ENCODE data around the gene OXT. TPM values are rescaled to one million over a fixed set of nuclear protein-coding genes. Genes with fewer than 3 reads are reported as not detected.

Gene OXT
- total RNA-seq, 6 experiments from 2014 or later = not detected

GRCh38 chr20:3082955-3083952 lies 11.8 kb downstream of the OXT start:
- DNase-seq = no peak
- H3K27me3 Mint-ChIP-seq (ENCODE audit: insufficient read depth) = peaks cover 40% of the 10 kb centered on the region

GRCh38 chr20:3084283-3084985 lies 13.0 kb downstream of the OXT start, which contains the start of gene AVP:
Gene AVP, minus strand, starts transcription at chr20:3084724. Its CDS starts 50 bp downstream, at chr20:3084674.
- no peak within 1 kb of the TSS for H3K4me3 Mint-ChIP-seq
- no peaks in the 10 kb centered on the region for H3K36me3 Mint-ChIP-seq (ENCODE audit: low read depth)
- H3K4me1 Mint-ChIP-seq (ENCODE audit: low read depth) = peaks cover 5% of the 10 kb centered on the region; the same call in 1 of the 2 replicates
- no peak for DNase-seq
- H3K27me3 Mint-ChIP-seq (ENCODE audit: insufficient read depth) = peaks cover 37% of the 10 kb centered on the region
- no peak within 1 kb of the TSS for H3K27ac Mint-ChIP-seq
- no peak for TF ChIP-seq CTCF (IDR thresholded peaks at IDR 0.05)
- no peaks in the 10 kb centered on the region for H3K9me3 Mint-ChIP-seq

More at GRCh38 chr20:3082955-3083952, 11.8 kb downstream of the OXT start:
- H3K9me3 Mint-ChIP-seq = no peaks in the 10 kb centered on the region
- H3K4me3 Mint-ChIP-seq = no peak overlapping the region
- no peak overlapping the region for H3K27ac Mint-ChIP-seq
- TF ChIP-seq CTCF (IDR thresholded peaks at IDR 0.05) = no peak
- no peaks in the 10 kb centered on the region for H3K36me3 Mint-ChIP-seq (ENCODE audit: low read depth)
- H3K4me1 Mint-ChIP-seq (ENCODE audit: low read depth) = peaks cover 5% of the 10 kb centered on the region; the same call in 1 of the 2 replicates

GRCh38 chr20:3084986-3085360 lies 13.6 kb downstream of the OXT start:
- Mint-ChIP-seq H3K4me1 (ENCODE audit: low read depth) (peaks cover 5% of the 10 kb centered on the region; the same call in 1 of the 2 replicates), H3K27me3 (ENCODE audit: insufficient read depth) (peaks cover 42% of the 10 kb centered on the region), H3K9me3 (no peaks in the 10 kb centered on the region), H3K36me3 (ENCODE audit: low read depth) (no peaks in the 10 kb centered on the region), H3K27ac (no peak overlapping the region), H3K4me3 (no peak overlapping the region)
- no peak for TF ChIP-seq CTCF (IDR thresholded peaks at IDR 0.05)
- no peak for DNase-seq

GRCh38 chr20:3085571-3086072 lies 14.2 kb downstream of the OXT start:
- Mint-ChIP-seq H3K4me1 (ENCODE audit: low read depth) (peaks cover 5% of the 10 kb centered on the region; the same call in 1 of the 2 replicates), H3K27ac (no peak overlapping the region), H3K4me3 (no peak overlapping the region), H3K9me3 (no peaks in the 10 kb centered on the region), H3K36me3 (ENCODE audit: low read depth) (no peaks in the 10 kb centered on the region), H3K27me3 (ENCODE audit: insufficient read depth) (peaks cover 44% of the 10 kb centered on the region)
- TF ChIP-seq CTCF (IDR thresholded peaks at IDR 0.05) = no peak
- no peak for DNase-seq

GRCh38 chr20:3088031-3088430 lies 16.6 kb downstream of the OXT start:
- no peak for DNase-seq
- H3K27ac Mint-ChIP-seq = no peak overlapping the region
- H3K36me3 Mint-ChIP-seq (ENCODE audit: low read depth) = no peaks in the 10 kb centered on the region
- H3K9me3 Mint-ChIP-seq = no peaks in the 10 kb centered on the region
- TF ChIP-seq CTCF (IDR thresholded peaks at IDR 0.05) = no peak
- no peak overlapping the region for H3K4me3 Mint-ChIP-seq
- H3K4me1 Mint-ChIP-seq (ENCODE audit: low read depth) = peaks cover 5% of the 10 kb centered on the region; the same call in 1 of the 2 replicates
- H3K27me3 Mint-ChIP-seq (ENCODE audit: insufficient read depth) = peaks cover 37% of the 10 kb centered on the region

All from HFFc6 (cell line).